HG02571 (cell line): ENCODE results near the gene ATG13.

Experiments used
- ATAC-seq: cut with Tn5 transposase; IDR thresholded peaks from one replicate; pipeline ENCODE4 v1.9.1; 2021; ENCODE audit warnings: mild to moderate bottlenecking, moderate library complexity; ENCODE audit not compliant: unreplicated experiment

Gene ATG13

GRCh38 chr11:46722566-46723358 lies 105.4 kb downstream of the ATG13 start:
- no peak for ATAC-seq

GRCh38 chr11:46723359-46723680 lies 106.0 kb downstream of the ATG13 start:
- ATAC-seq: no peak

GRCh38 chr11:46724088-46724487 lies 106.7 kb downstream of the ATG13 start:
- no peak for ATAC-seq
